HepG2 (cell line): ENCODE results near the gene DLX6. TPM values are rescaled to one million over a fixed set of nuclear protein-coding genes. Genes with fewer than 3 reads are reported as not detected.

Source experiments
- ARID2 ChIP-seq: sonication (generic); formaldehyde crosslinking; IDR thresholded peaks from 2 replicates; pipeline ENCODE4 v1.8.1; 2022; ENCODE audit warnings: mild to moderate bottlenecking, missing genetic modification reagents, borderline replicate concordance
- BRD4 ChIP-seq: sonication (generic); formaldehyde crosslinking; IDR thresholded peaks from 2 replicates; pipeline ENCODE4 v1.4.0; 2020; ENCODE audit warnings: missing genetic modification reagents
- GATAD2A ChIP-seq: IDR thresholded peaks from 2 replicates; pipeline ENCODE4 v1.6.1; 2016
- HDAC6 ChIP-seq: fragments of 200-600 bp; sonication (generic); IDR thresholded peaks from 2 replicates; pipeline ENCODE4 v1.7.0; 2017; ENCODE audit warnings: mild to moderate bottlenecking, antibody characterized with exemption, low read length, low read depth
- JDP2 ChIP-seq: sonication (generic); formaldehyde crosslinking; IDR thresholded peaks from 2 replicates; pipeline ENCODE4 v1.8.1; 2022; ENCODE audit warnings: missing genetic modification reagents, borderline replicate concordance
- MEIS2 ChIP-seq: sonication (generic); formaldehyde crosslinking; IDR thresholded peaks from 2 replicates; pipeline ENCODE4 v1.9.0; 2021; ENCODE audit warnings: mild to moderate bottlenecking, missing genetic modification reagents
- MIER2 ChIP-seq: IDR thresholded peaks from 2 replicates; pipeline ENCODE4 v1.6.1; 2016; ENCODE audit warnings: missing biosample characterization, missing genetic modification reagents
- SIN3A ChIP-seq: IDR thresholded peaks from 2 replicates; pipeline ENCODE4 v1.6.1; 2011; ENCODE audit warnings: low read depth, mild to moderate bottlenecking, control low read depth, low read length, borderline replicate concordance
- SOX5 ChIP-seq: IDR thresholded peaks from 2 replicates; pipeline ENCODE4 v1.6.1; 2016; ENCODE audit warnings: borderline replicate concordance
- STAG1 ChIP-seq: sonication (generic); formaldehyde crosslinking; IDR thresholded peaks from 2 replicates; pipeline ENCODE4 v1.4.0; 2020; ENCODE audit warnings: missing genetic modification reagents
- TMF1 ChIP-seq: sonication (generic); formaldehyde crosslinking; IDR thresholded peaks from 2 replicates; pipeline ENCODE4 v1.8.1; 2022; ENCODE audit warnings: low read depth, missing genetic modification reagents
- ZFP62 ChIP-seq: sonication (generic); formaldehyde crosslinking; IDR thresholded peaks from 2 replicates; pipeline ENCODE4 v1.4.0; 2020; ENCODE audit warnings: missing genetic modification reagents
- ZFX ChIP-seq: sonication (generic); formaldehyde crosslinking; IDR thresholded peaks from 2 replicates; pipeline ENCODE4 v1.4.0; 2020; ENCODE audit warnings: mild to moderate bottlenecking, low read depth, missing genetic modification reagents, moderate library complexity
- ZNF121 ChIP-seq: sonication (generic); formaldehyde crosslinking; IDR thresholded peaks from 2 replicates; pipeline ENCODE4 v1.5.0; 2020; ENCODE audit warnings: mild to moderate bottlenecking, missing genetic modification reagents
- ZNF224 ChIP-seq: sonication (generic); formaldehyde crosslinking; IDR thresholded peaks from 2 replicates; pipeline ENCODE4 v1.5.0; 2020; ENCODE audit warnings: mild to moderate bottlenecking, missing genetic modification reagents
- ZNF367 ChIP-seq: sonication (generic); formaldehyde crosslinking; IDR thresholded peaks from 2 replicates; pipeline ENCODE4 v1.4.0; 2020; ENCODE audit warnings: missing genetic modification reagents, borderline replicate concordance
- ZNF572 ChIP-seq: sonication (generic); formaldehyde crosslinking; IDR thresholded peaks from 2 replicates; pipeline ENCODE4 v1.5.1; 2020; ENCODE audit warnings: mild to moderate bottlenecking, missing genetic modification reagents
- ZNF616 ChIP-seq: sonication (generic); formaldehyde crosslinking; IDR thresholded peaks from 2 replicates; pipeline ENCODE4 v1.5.0; 2020; ENCODE audit warnings: low read depth, mild to moderate bottlenecking, missing genetic modification reagents
- ZNF850 ChIP-seq: sonication (generic); formaldehyde crosslinking; conservative IDR thresholded peaks from 2 replicates; pipeline ENCODE4 v1.9.0; 2021; ENCODE audit warnings: mild to moderate bottlenecking, missing genetic modification reagents
- polyA plus RNA-seq, 8 experiments: library from polyadenylated mRNA; depleted of rRNA in 3 of 8; stranded (reverse) in 7 of 8; unstranded in 1 of 8; fragments of >200 nt; fragmentation: Illumina TruSeq in 4 of 8; extraction: Trizol in 4 of 8; gene quantifications; 2 replicates each; pipeline versions ENCODE4 v1.2.1 to v1.2.3, GENCODE V29; 2011 to 2016; ENCODE audit warnings: low read depth in 4 of 8, missing spikeins in 1 of 8, mixed read lengths in 1 of 8; ENCODE audit not compliant: insufficient read depth in 1 of 8
- total RNA-seq, 5 experiments: library from RNA; depleted of rRNA; stranded (reverse); fragments of >200 nt; fragmentation: Illumina TruSeq; extraction: Trizol; gene quantifications; 2 replicates each; pipeline ENCODE4 v1.2.3, GENCODE V29; 2016; ENCODE audit warnings: low read depth in 1 of 5
- TF ChIP-seq, protein P1 (sequence below): sonication (generic); formaldehyde crosslinking; IDR thresholded peaks from 2 replicates; pipeline ENCODE4 v1.9.0; 2021; ENCODE audit warnings: missing genetic modification reagents, mild to moderate bottlenecking, borderline replicate concordance
- TF ChIP-seq, protein P2 (sequence below): IDR thresholded peaks from 2 replicates; pipeline ENCODE4 v1.6.1; 2016; ENCODE audit warnings: low read depth
- TF ChIP-seq, protein P3 (sequence below): sonication (generic); formaldehyde crosslinking; IDR thresholded peaks from 2 replicates; pipeline ENCODE4 v1.5.0; 2020; ENCODE audit warnings: mild to moderate bottlenecking, missing genetic modification reagents, moderate library complexity
- TF ChIP-seq, protein P4 (sequence below): IDR thresholded peaks from 2 replicates; pipeline ENCODE4 v1.6.1; 2016; ENCODE audit warnings: missing compliant biosample characterization, missing genetic modification reagents, borderline replicate concordance
- TF ChIP-seq, protein P5 (sequence below): IDR thresholded peaks from 2 replicates; pipeline ENCODE4 v1.6.1; 2018; ENCODE audit warnings: missing genetic modification reagents

Gene DLX6
- total and polyA plus RNA-seq, 2 of the 13 experiments (the other 11 are each of a cell fraction or from before 2014, with no cell fraction given): 3.5 to 5.5 TPM

DNA sequence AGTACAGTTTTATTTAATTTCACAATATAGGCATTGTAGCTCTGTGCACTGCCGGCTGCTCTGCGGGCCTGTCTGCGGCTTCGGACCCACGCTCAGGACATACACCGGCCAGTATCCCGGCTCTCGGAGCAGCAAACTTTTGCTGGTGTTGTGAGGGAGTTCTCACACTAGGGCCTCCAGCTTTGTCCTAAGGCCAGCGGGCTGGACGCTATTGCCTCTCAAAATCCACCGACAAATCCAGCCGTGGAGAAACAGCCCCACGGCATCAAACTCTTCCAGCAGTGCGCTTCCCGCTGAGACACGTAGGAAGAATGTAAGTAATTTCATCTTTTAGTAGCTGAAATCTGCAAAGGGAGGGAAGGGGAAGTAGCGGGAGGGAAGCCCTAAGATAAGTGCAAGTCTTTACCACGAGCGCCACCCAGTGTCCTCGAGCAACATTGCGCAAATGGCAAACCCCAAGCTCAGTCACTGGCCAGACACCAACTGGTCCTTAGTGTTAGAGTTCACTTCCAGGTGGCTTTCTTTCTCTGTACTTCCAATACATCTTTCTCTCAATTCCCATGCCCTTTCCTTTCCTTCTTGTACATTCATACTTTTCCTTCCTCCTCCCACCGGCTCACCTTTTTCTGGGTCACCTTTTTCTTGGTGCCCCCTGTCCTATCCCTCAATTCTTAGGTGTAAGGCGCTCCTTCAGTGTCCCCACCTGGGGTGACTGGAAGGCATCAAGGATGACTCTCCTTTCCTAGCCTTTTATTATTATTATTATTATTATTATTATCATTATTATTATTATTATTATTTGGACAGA is 22.3 kb downstream of the DLX6 start (continued):
- TF ChIP-seq, protein P1, sequence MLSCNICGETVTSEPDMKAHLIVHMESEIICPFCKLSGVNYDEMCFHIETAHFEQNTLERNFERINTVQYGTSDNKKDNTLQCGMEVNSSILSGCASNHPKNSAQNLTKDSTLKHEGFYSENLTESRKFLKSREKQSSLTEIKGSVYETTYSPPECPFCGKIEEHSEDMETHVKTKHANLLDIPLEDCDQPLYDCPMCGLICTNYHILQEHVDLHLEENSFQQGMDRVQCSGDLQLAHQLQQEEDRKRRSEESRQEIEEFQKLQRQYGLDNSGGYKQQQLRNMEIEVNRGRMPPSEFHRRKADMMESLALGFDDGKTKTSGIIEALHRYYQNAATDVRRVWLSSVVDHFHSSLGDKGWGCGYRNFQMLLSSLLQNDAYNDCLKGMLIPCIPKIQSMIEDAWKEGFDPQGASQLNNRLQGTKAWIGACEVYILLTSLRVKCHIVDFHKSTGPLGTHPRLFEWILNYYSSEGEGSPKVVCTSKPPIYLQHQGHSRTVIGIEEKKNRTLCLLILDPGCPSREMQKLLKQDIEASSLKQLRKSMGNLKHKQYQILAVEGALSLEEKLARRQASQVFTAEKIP (CRISPR knock-in tag): no peak
- TF ChIP-seq ZNF572 (CRISPR knock-in tag) (no peak), ARID2 (CRISPR knock-in tag) (no peak), SOX5 (no peak), TMF1 (CRISPR knock-in tag) (no peak), MIER2 (CRISPR knock-in tag) (no peak), STAG1 (CRISPR knock-in tag) (peak; percentile 99), ZFP62 (CRISPR knock-in tag) (no peak), ZFX (CRISPR knock-in tag) (peak; percentile 27; the same call in 1 of the 2 replicates), ZNF367 (no peak), MEIS2 (CRISPR knock-in tag) (no peak), ZNF850 (CRISPR knock-in tag) (no peak), GATAD2A (CRISPR knock-in tag) (0 out of 2 replicates have a peak, but pooled peaks have one; percentile 9), ZNF616 (CRISPR knock-in tag) (no peak), SIN3A (no peak), HDAC6 (no peak), ZNF224 (CRISPR knock-in tag) (no peak), ZNF121 (CRISPR knock-in tag) (no peak), JDP2 (CRISPR knock-in tag) (no peak), BRD4 (CRISPR knock-in tag) (no peak)
- TF ChIP-seq, protein P2, sequence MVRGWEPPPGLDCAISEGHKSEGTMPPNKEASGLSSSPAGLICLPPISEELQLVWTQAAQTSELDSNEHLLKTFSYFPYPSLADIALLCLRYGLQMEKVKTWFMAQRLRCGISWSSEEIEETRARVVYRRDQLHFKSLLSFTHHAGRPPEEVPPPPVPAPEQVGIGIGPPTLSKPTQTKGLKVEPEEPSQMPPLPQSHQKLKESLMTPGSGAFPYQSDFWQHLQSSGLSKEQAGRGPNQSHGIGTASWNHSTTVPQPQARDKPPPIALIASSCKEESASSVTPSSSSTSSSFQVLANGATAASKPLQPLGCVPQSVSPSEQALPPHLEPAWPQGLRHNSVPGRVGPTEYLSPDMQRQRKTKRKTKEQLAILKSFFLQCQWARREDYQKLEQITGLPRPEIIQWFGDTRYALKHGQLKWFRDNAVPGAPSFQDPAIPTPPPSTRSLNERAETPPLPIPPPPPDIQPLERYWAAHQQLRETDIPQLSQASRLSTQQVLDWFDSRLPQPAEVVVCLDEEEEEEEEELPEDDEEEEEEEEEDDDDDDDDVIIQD (CRISPR knock-in tag): no peak
- TF ChIP-seq, protein P3, sequence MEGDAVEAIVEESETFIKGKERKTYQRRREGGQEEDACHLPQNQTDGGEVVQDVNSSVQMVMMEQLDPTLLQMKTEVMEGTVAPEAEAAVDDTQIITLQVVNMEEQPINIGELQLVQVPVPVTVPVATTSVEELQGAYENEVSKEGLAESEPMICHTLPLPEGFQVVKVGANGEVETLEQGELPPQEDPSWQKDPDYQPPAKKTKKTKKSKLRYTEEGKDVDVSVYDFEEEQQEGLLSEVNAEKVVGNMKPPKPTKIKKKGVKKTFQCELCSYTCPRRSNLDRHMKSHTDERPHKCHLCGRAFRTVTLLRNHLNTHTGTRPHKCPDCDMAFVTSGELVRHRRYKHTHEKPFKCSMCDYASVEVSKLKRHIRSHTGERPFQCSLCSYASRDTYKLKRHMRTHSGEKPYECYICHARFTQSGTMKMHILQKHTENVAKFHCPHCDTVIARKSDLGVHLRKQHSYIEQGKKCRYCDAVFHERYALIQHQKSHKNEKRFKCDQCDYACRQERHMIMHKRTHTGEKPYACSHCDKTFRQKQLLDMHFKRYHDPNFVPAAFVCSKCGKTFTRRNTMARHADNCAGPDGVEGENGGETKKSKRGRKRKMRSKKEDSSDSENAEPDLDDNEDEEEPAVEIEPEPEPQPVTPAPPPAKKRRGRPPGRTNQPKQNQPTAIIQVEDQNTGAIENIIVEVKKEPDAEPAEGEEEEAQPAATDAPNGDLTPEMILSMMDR (CRISPR knock-in tag): peak; percentile 96
- TF ChIP-seq, protein P4, sequence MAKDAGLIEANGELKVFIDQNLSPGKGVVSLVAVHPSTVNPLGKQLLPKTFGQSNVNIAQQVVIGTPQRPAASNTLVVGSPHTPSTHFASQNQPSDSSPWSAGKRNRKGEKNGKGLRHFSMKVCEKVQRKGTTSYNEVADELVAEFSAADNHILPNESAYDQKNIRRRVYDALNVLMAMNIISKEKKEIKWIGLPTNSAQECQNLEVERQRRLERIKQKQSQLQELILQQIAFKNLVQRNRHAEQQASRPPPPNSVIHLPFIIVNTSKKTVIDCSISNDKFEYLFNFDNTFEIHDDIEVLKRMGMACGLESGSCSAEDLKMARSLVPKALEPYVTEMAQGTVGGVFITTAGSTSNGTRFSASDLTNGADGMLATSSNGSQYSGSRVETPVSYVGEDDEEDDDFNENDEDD (CRISPR knock-in tag): peak; percentile 18; the same call in 1 of the 2 replicates
- TF ChIP-seq, protein P5, sequence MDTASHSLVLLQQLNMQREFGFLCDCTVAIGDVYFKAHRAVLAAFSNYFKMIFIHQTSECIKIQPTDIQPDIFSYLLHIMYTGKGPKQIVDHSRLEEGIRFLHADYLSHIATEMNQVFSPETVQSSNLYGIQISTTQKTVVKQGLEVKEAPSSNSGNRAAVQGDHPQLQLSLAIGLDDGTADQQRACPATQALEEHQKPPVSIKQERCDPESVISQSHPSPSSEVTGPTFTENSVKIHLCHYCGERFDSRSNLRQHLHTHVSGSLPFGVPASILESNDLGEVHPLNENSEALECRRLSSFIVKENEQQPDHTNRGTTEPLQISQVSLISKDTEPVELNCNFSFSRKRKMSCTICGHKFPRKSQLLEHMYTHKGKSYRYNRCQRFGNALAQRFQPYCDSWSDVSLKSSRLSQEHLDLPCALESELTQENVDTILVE (CRISPR knock-in tag): no peak
